ENCODE results near the gene PHF21B.

- TF ChIP-seq NFIC (IDR thresholded peaks at IDR 0.05) (no peak), YY1 (IDR thresholded peaks at IDR 0.05; ENCODE audit: low read depth) (no peak), EGR1 (IDR thresholded peaks at IDR 0.05) (no peak), TAF1 (IDR thresholded peaks at IDR 0.05; ENCODE audit: low read depth) (no peak), EP300 (IDR thresholded peaks at IDR 0.05; ENCODE audit: borderline replicate concordance) (no peak), FOXM1 (IDR thresholded peaks at IDR 0.05; ENCODE audit: borderline replicate concordance, low read depth) (no peak), RAD21 (IDR thresholded peaks at IDR 0.05; ENCODE audit: low read depth) (no peak), TCF12 (IDR thresholded peaks at IDR 0.05; ENCODE audit: low read depth) (no peak), TEAD4 (IDR thresholded peaks at IDR 0.05) (no peak)
Measured at GRCh38 chr22:44990328-44990727, 19.5 kb downstream of the PHF21B start.

All from Ishikawa (cell line).